Calu3 (cell line): Measurements from ENCODE around the gene RPTOR. TPM values are rescaled to one million over a fixed set of nuclear protein-coding genes. Genes with fewer than 3 reads are reported as not detected.

Source experiments
- BruUV-seq: library from RNA; stranded (reverse); fragments of 400-500 nt; replicated peaks from 2 replicates; lab custom pipeline; 2021; lab: Mats Ljungman, UMichigan
- CTCF ChIA-PET: fragments of 300-600 bp; sonication (Branson Sonifier 250); formaldehyde crosslinking; loops from one replicate; lab custom pipeline; 2022; ENCODE audit warnings: antibody characterized with exemption; lab: Charles Lee
- DNase-seq: peaks from one replicate; pipeline ENCODE4 v3.0.0; 2022
- H3K27ac Mint-ChIP-seq: one replicate; pipeline ENCODE4 v1.8.0; 2022; ENCODE audit warnings: mixed read lengths; ENCODE audit not compliant: unreplicated experiment
- H3K27me3 Mint-ChIP-seq: one replicate; pipeline ENCODE4 v1.8.0; 2022; ENCODE audit warnings: mixed read lengths; ENCODE audit not compliant: unreplicated experiment
- H3K36me3 Mint-ChIP-seq: one replicate; pipeline ENCODE4 v1.8.0; 2022; ENCODE audit warnings: mild to moderate bottlenecking, moderate library complexity, mixed read lengths; ENCODE audit not compliant: insufficient read depth, unreplicated experiment
- H3K4me1 Mint-ChIP-seq: one replicate; pipeline ENCODE4 v1.8.0; 2022; ENCODE audit warnings: mild to moderate bottlenecking, low read depth, mixed read lengths; ENCODE audit not compliant: unreplicated experiment
- H3K4me3 Mint-ChIP-seq: one replicate; pipeline ENCODE4 v1.8.0; 2022; ENCODE audit warnings: mild to moderate bottlenecking, low read depth, moderate library complexity, mixed read lengths; ENCODE audit not compliant: unreplicated experiment
- H3K9me3 Mint-ChIP-seq: one replicate; pipeline ENCODE4 v1.8.0; 2022; ENCODE audit warnings: low read depth, mixed read lengths; ENCODE audit not compliant: unreplicated experiment
- CTCF ChIP-seq: fragments of 200-600 bp; IDR thresholded peaks from one replicate; pipeline ENCODE4 v1.8.0; 2022; ENCODE audit warnings: antibody characterized with exemption; ENCODE audit not compliant: unreplicated experiment
- intact Hi-C: fragments of 100-400 bp; cut with micrococcal nuclease; formaldehyde crosslinking; loops from one replicate; pipeline ENCODE4 v1.10.0; 2022; ENCODE audit not compliant: unreplicated experiment
- total RNA-seq: library from RNA; stranded (reverse); gene quantifications from 2 replicates; pipeline ENCODE4 v1.2.3, GENCODE V29; 2022

Gene RPTOR
- total RNA-seq, 1 experiment from 2014 or later, result 41.8 TPM

- no peak for DNase-seq
- H3K27ac Mint-ChIP-seq, result no peak overlapping the region
- H3K4me1 Mint-ChIP-seq, result no peaks in the 10 kb centered on the region
- BruUV-seq, result no TSS peak
- peaks cover 24% of the 10 kb centered on the region for H3K36me3 Mint-ChIP-seq
- no peak for TF ChIP-seq CTCF
- CTCF ChIA-PET, result no interaction called here
- no peaks in the 10 kb centered on the region for H3K27me3 Mint-ChIP-seq
- H3K4me3 Mint-ChIP-seq, result no peak overlapping the region
- no peaks in the 10 kb centered on the region for H3K9me3 Mint-ChIP-seq
- intact Hi-C loops, result no loop called here
Measured at GRCh38 chr17:80912476-80912875, 367.8 kb downstream of the RPTOR start.

GRCh38 chr17:80913928-80914821 lies 369.5 kb downstream of the RPTOR start:
- CTCF ChIA-PET, result no interaction called here
- Mint-ChIP-seq H3K36me3 (peaks cover 22% of the 10 kb centered on the region), H3K27ac (no peak overlapping the region), H3K9me3 (no peaks in the 10 kb centered on the region), H3K4me1 (no peaks in the 10 kb centered on the region), H3K4me3 (no peak overlapping the region), H3K27me3 (no peaks in the 10 kb centered on the region)
- TF ChIP-seq CTCF, result no peak
- no TSS peak for BruUV-seq
- no peak for DNase-seq
- intact Hi-C loops, result no loop called here

- intact Hi-C loops, result no loop called here
- H3K9me3 Mint-ChIP-seq, result no peaks in the 10 kb centered on the region
- H3K27ac Mint-ChIP-seq, result no peak overlapping the region
- no peaks in the 10 kb centered on the region for H3K27me3 Mint-ChIP-seq
- H3K36me3 Mint-ChIP-seq, result peaks cover 16% of the 10 kb centered on the region
- H3K4me1 Mint-ChIP-seq, result no peaks in the 10 kb centered on the region
- no peak for DNase-seq
- CTCF ChIA-PET, result no interaction called here
- no peak for TF ChIP-seq CTCF
- BruUV-seq, result no TSS peak
- H3K4me3 Mint-ChIP-seq, result no peak overlapping the region
Measured at GRCh38 chr17:80916246-80916645, 371.6 kb downstream of the RPTOR start.

- Mint-ChIP-seq H3K4me1 (no peaks in the 10 kb centered on the region), H3K36me3 (peaks cover 16% of the 10 kb centered on the region), H3K27ac (no peak overlapping the region), H3K4me3 (no peak overlapping the region), H3K9me3 (no peaks in the 10 kb centered on the region), H3K27me3 (no peaks in the 10 kb centered on the region)
- CTCF ChIA-PET, result interaction anchor here (0.8 kb wide), 1 partner anchor 85 kb away, joined by 3 read pairs; no protein-coding TSS in a partner anchor
- no TSS peak for BruUV-seq
- no peak for TF ChIP-seq CTCF
- intact Hi-C loops, result no loop called here
- DNase-seq, result no peak
Measured at GRCh38 chr17:80917716-80918560, 373.3 kb downstream of the RPTOR start.
